K562 (cell line): Measurements from ENCODE around the gene RAB13. TPM values are rescaled to one million over a fixed set of nuclear protein-coding genes. Genes with fewer than 3 reads are reported as not detected.

ENCODE experiments used
- AFF1 ChIP-seq, 2 experiments: fragments of 450-650 bp; IDR thresholded peaks; 2 replicates each; pipeline ENCODE4 v1.6.1; 2018; ENCODE audit warnings: mild to moderate bottlenecking in 2 of 2, low read depth in 1 of 2; ENCODE audit not compliant: partially characterized antibody in 2 of 2
- CEBPG ChIP-seq, 3 experiments: fragments of 200-800 bp in 1 of 3; sonication (Bioruptor generic) in 1 of 3; sonication (generic) in 1 of 3; formaldehyde crosslinking in 1 of 3; IDR thresholded peaks in 2 of 3; conservative IDR thresholded peaks in 1 of 3; 2 replicates each; pipeline versions ENCODE4 v1.6.1 to v1.8.0; 2016 to 2022; ENCODE audit warnings: missing compliant biosample characterization in 2 of 3, missing genetic modification characterization in 2 of 3, mild to moderate bottlenecking in 1 of 3, missing genetic modification reagents in 1 of 3
- GABPB2 ChIP-seq: fragments of 250-450 bp; sonication (Bioruptor Pico); conservative IDR thresholded peaks from 2 replicates; pipeline ENCODE4 v1.5.1; 2021; ENCODE audit warnings: mild to moderate bottlenecking
- HNRNPLL ChIP-seq: fragments of 200-400 bp; formaldehyde crosslinking; IDR thresholded peaks from 2 replicates; pipeline ENCODE4 v1.6.1; 2017; ENCODE audit warnings: low read length, low read depth, mild to moderate bottlenecking; ENCODE audit not compliant: poor library complexity, severe bottlenecking
- KLF10 ChIP-seq: fragments of 250-450 bp; sonication (Bioruptor Pico); IDR thresholded peaks from 2 replicates; pipeline ENCODE4 v1.6.1; 2021; ENCODE audit warnings: matching md5 sums
- KLF16 ChIP-seq: IDR thresholded peaks from 2 replicates; pipeline ENCODE4 v1.6.1; 2016; ENCODE audit warnings: antibody characterized with exemption
- MCM7 ChIP-seq, 2 experiments: fragments of 450-650 bp; IDR thresholded peaks; 2 replicates each; pipeline ENCODE4 v1.6.1; 2016 to 2018
- SP1 ChIP-seq: sonication (generic); formaldehyde crosslinking; IDR thresholded peaks from 2 replicates; pipeline ENCODE4 v1.8.1; 2022; ENCODE audit warnings: mild to moderate bottlenecking, missing genetic modification reagents
- ZNF592 ChIP-seq: fragments of 450-650 bp; IDR thresholded peaks from 2 replicates; pipeline ENCODE4 v1.6.1; 2017; ENCODE audit warnings: antibody characterized with exemption, mild to moderate bottlenecking
- ZNF609 ChIP-seq: sonication (generic); formaldehyde crosslinking; IDR thresholded peaks from 2 replicates; pipeline ENCODE4 v1.8.1; 2023; ENCODE audit warnings: missing genetic modification reagents, mild to moderate bottlenecking, borderline replicate concordance
- polyA plus RNA-seq, 8 experiments: library from polyadenylated mRNA; depleted of rRNA in 4 of 8; stranded (reverse) in 5 of 8; unstranded in 3 of 8; fragments of >200 nt; fragmentation: Nextera tagmentation in 2 of 8; fragmentation: Illumina TruSeq in 1 of 8; extraction: Ambion mirVana in 2 of 8; extraction: Trizol in 1 of 8; gene quantifications; 2 replicates each; pipeline versions ENCODE4 v1.2.1 to v1.2.3, GENCODE V29; 2011 to 2014; ENCODE audit warnings: inconsistent platforms in 1 of 8, missing spikeins in 1 of 8
- total RNA-seq, 7 experiments: library from RNA; depleted of rRNA in 6 of 7; stranded (reverse); fragments of >200 nt in 6 of 7; fragmentation: Illumina TruSeq in 2 of 7; extraction: Trizol in 2 of 7; gene quantifications; 2 replicates each; pipeline versions ENCODE4 v1.2.1 to v1.2.3, GENCODE V29; 2011 to 2021; ENCODE audit warnings: low replicate concordance in 1 of 7

RAB13 gene
- total and polyA plus RNA-seq, 9 of the 15 experiments (the other 6 are each of a cell fraction or from before 2014, with no cell fraction given): 22.3 to 100 (median 39.8) TPM

GRCh38 chr1:153963850-153964331, 22.2 kb downstream of the RAB13 start (continued):
- TF ChIP-seq HNRNPLL (peak; percentile 33), KLF16 (no peak), KLF10 (CRISPR knock-in tag) (no peak), ZNF609 (CRISPR knock-in tag) (no peak), ZNF592 (no peak), GABPB2 (CRISPR knock-in tag) (no peak), AFF1 (IDR thresholded peaks at IDR 0.05; ENCODE audit: low read depth in 1 of 2, partially characterized antibody in 2 of 2) (peak in 1 of 2 experiments; percentile 25), CEBPG (CRISPR knock-in tag; IDR thresholded peaks at IDR 0.05) (no peak), CEBPG (tag; conservative IDR thresholded peaks at IDR 0.05 in 1 of 2, IDR thresholded peaks at IDR 0.05 in 1 of 2) (no peak), SP1 (CRISPR knock-in tag) (0 out of 2 replicates have a peak, but pooled peaks have one; percentile 10), MCM7 (IDR thresholded peaks at IDR 0.05) (no peak)
